ENCODE results near the gene FBXO47. TPM values are rescaled to one million over a fixed set of nuclear protein-coding genes. Genes with fewer than 3 reads are reported as not detected.
"Not testable (repeated sequence)": the region's sequence is repeated elsewhere in the genome, so short reads cannot be mapped to it uniquely, and the experiment has no call there.

FBXO47 gene
- total and polyA plus RNA-seq, 12 donors = not detected

GRCh38 chr17:38940404-38940803 is 26.8 kb downstream of the FBXO47 start:
- TF ChIP-seq CTCF (IDR thresholded peaks at IDR 0.05) = no peak
- Histone ChIP-seq H3K27me3 (peaks cover 0 to 16% (median 0%) of the 10 kb centered on the region in 7 donors), H3K36me3 (no peaks in the 10 kb centered on the region), H3K9me3 (no peaks in the 10 kb centered on the region), H3K4me1 (peaks cover 0 to 5% (median 0%) of the 10 kb centered on the region in 9 donors), H3K4me3 (no peak overlapping the region), H3K27ac (no peak overlapping the region)
- intact Hi-C loops (cut with DNase I) = no loop called here
- no peak for DNase-seq
- WGBS, 2 donors = 94 to 97% methylated on average over 1 of the region's 1 CpG
- ATAC-seq = no peak

DNA sequence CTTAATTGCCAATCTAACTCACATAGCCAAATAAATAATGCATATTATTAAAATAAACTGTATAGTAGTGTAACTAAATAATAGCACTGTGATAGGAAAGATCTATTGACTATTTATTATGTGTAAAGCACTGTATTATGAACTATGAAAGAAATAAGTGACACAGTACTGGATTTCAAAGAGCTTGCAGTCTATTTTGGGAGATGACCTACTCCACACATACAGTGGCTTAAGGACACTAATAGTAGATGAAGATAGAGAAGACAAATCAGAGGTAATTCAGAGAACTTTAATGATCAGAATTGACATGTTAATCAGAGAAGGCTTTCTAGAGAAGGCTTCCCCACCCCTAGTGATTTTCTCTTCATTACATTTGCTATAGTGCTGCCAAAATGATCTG is 27.2 kb downstream of the FBXO47 start:
- Histone ChIP-seq H3K36me3 (no peaks in the 10 kb centered on the region), H3K9me3 (no peaks in the 10 kb centered on the region), H3K4me1 (peaks cover 0 to 5% (median 0%) of the 10 kb centered on the region in 9 donors), H3K27me3 (peaks cover 0 to 20% (median 0%) of the 10 kb centered on the region in 7 donors), H3K4me3 (no peak overlapping the region), H3K27ac (no peak overlapping the region)
- intact Hi-C loops (cut with DNase I) = no loop called here
- TF ChIP-seq CTCF (IDR thresholded peaks at IDR 0.05) = no peak
- ATAC-seq (peak in 2 of 8 donors; percentile 39 to 58), DNase-seq (no peak)

DNA sequence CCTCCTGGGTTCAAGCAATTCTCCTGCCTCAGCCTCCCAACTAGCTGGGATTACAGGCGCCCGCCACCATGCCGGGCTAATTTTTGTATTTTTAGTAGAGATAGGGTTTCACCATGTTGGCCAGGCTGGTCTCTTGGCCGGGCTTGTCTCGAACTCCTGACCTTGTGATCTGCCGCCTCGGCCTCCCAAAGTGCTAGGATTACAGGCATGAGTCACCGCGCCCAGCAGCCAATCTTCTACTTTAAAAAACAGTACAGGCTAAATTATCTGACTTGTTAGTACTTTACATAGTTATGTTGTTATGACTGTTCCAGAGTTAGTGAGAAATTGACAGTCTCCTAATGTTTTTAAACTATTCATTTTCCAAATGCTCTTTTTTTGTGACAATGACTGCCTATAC is 33.2 kb downstream of the FBXO47 start:
- H3K4me1 ChIP-seq; H3K9me3 ChIP-seq; ATAC-seq; H3K36me3 ChIP-seq; intact Hi-C loops (cut with DNase I); DNase-seq; H3K4me3 ChIP-seq; H3K27ac ChIP-seq: not testable (repeated sequence)
- WGBS, 2 donors = 82 to 86% methylated on average over 9 of the region's 9 CpGs
- H3K27me3 ChIP-seq = peaks cover 0 to 24% (median 0%) of the 10 kb centered on the region in 7 donors

GRCh38 chr17:38930782-38931181 is 36.4 kb downstream of the FBXO47 start:
- DNase-seq; H3K4me3 ChIP-seq; intact Hi-C loops (cut with DNase I); H3K9me3 ChIP-seq; ATAC-seq; H3K27ac ChIP-seq; H3K36me3 ChIP-seq: not testable (repeated sequence)
- H3K4me1 ChIP-seq = peaks cover 0 to 15% (median 6%) of the 10 kb centered on the region in 9 donors
- peaks cover 0 to 12% (median 0%) of the 10 kb centered on the region in 7 donors for H3K27me3 ChIP-seq
- WGBS, 2 donors = 90% methylated on average over 18 to 19 of the region's 36 CpGs

GRCh38 chr17:38926293-38927070 is 40.7 kb downstream of the FBXO47 start:
- 73 to 86% methylated on average over 2 of the region's 2 CpGs for whole genome bisulfite sequencing, 2 donors
- DNase-seq (no peak), ATAC-seq (no peak)
- Histone ChIP-seq H3K27ac (peak overlapping the region in 6 of 10 donors; percentile 41 to 69 (median 48)), H3K4me1 (peaks cover 6 to 47% (median 31%) of the 10 kb centered on the region in 9 donors), H3K36me3 (no peaks in the 10 kb centered on the region), H3K27me3 (no peaks in the 10 kb centered on the region), H3K9me3 (no peaks in the 10 kb centered on the region), H3K4me3 (peak overlapping the region in 1 of 10 donors; percentile 45)
- intact Hi-C loops (cut with DNase I) = no loop called here
- TF ChIP-seq CTCF (IDR thresholded peaks at IDR 0.05) = no peak

All from heart right ventricle (tissue), 16 donors.